MG63 (cell line): ENCODE measurements around the gene CHRM4. TPM values are rescaled to one million over a fixed set of nuclear protein-coding genes. Genes with fewer than 3 reads are reported as not detected.
A peak's percentile ranks its signal among the peaks of the same experiment; 100 is the strongest.
"Not testable (repeated sequence)": the region's sequence is repeated elsewhere in the genome, so short reads cannot be mapped to it uniquely, and the experiment has no call there.

Experiments
- DNase-seq: peaks from one replicate; pipeline ENCODE4 v3.0.0-alpha.2; 2020
- H3K27me3 ChIP-seq: fragments of 250-450 bp; sonication (Bioruptor Pico); 2 replicates; pipeline ENCODE4 v1.5.1; 2020; ENCODE audit warnings: mild to moderate bottlenecking, moderate library complexity
- H3K36me3 ChIP-seq: fragments of 250-450 bp; sonication (Bioruptor Pico); 2 replicates; pipeline ENCODE4 v1.5.1; 2020; ENCODE audit warnings: mild to moderate bottlenecking, moderate library complexity
- H3K4me3 ChIP-seq: fragments of 250-450 bp; sonication (Bioruptor Pico); 2 replicates; pipeline ENCODE4 v1.5.1; 2020; ENCODE audit warnings: mild to moderate bottlenecking, moderate library complexity
- H3K9me3 ChIP-seq: fragments of 250-450 bp; sonication (Bioruptor Pico); 2 replicates; pipeline ENCODE4 v1.5.1; 2020; ENCODE audit warnings: mild to moderate bottlenecking, moderate library complexity
- total RNA-seq: library from RNA; depleted of rRNA; stranded (reverse); fragments of >200 nt; shearing (Covaris generic); gene quantifications from 2 replicates; pipeline ENCODE4 v1.2.3, GENCODE V29; 2014; ENCODE audit warnings: low replicate concordance

CHRM4 gene
- total RNA-seq, 1 experiment from 2014 or later = not detected

GRCh38 chr11:46387919-46388618 is 3.5 kb downstream of the CHRM4 start:
- H3K36me3 ChIP-seq = no peaks in the 10 kb centered on the region
- no peak overlapping the region for H3K4me3 ChIP-seq
- no peak for DNase-seq
- no peaks in the 10 kb centered on the region for H3K9me3 ChIP-seq
- peaks cover 27% of the 10 kb centered on the region for H3K27me3 ChIP-seq

DNA sequence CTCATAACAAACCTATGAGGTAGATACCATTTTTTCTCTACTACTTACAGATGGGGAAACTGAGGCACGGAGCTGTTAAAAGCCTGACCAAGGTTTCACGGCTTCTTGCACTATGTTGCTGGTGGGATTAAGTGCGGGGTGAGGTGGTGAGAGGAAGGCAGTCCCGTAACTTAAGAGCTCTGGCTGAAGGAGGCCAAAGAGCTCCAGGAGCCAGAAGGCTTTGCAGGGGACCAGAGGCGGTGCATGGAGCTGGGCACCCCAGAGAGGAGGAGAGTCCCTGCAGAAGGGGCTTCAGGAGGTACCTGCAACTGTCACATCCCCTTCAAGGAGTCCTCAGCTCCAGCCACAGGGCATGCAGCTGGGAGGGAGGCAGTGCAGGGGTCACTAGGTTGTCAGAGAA is 4.1 kb downstream of the CHRM4 start:
- no peak for DNase-seq
- peaks cover 27% of the 10 kb centered on the region for H3K27me3 ChIP-seq
- no peaks in the 10 kb centered on the region for H3K9me3 ChIP-seq
- H3K4me3 ChIP-seq = no peak overlapping the region
- H3K36me3 ChIP-seq = no peaks in the 10 kb centered on the region

- peak; percentile 32 for DNase-seq
- Histone ChIP-seq H3K36me3 (no peaks in the 10 kb centered on the region), H3K27me3 (peaks cover 27% of the 10 kb centered on the region), H3K9me3 (no peaks in the 10 kb centered on the region), H3K4me3 (no peak overlapping the region)
These were observed 4.9 kb downstream of the CHRM4 start for GRCh38 chr11:46386674-46387073.

- Histone ChIP-seq H3K4me3 (no peak overlapping the region), H3K9me3 (no peaks in the 10 kb centered on the region), H3K27me3 (peaks cover 24% of the 10 kb centered on the region), H3K36me3 (no peaks in the 10 kb centered on the region)
- DNase-seq = no peak
These were observed 5.5 kb downstream of the CHRM4 start for GRCh38 chr11:46386005-46386578.

GRCh38 chr11:46385169-46386004 is 6.2 kb downstream of the CHRM4 start:
- Histone ChIP-seq H3K36me3 (no peaks in the 10 kb centered on the region), H3K27me3 (peaks cover 19% of the 10 kb centered on the region), H3K4me3 (no peak overlapping the region), H3K9me3 (no peaks in the 10 kb centered on the region)
- DNase-seq = no peak

GRCh38 chr11:46383974-46384701 is 7.4 kb downstream of the CHRM4 start:
- Histone ChIP-seq H3K27me3 (peaks cover 6% of the 10 kb centered on the region), H3K4me3 (no peak overlapping the region), H3K36me3 (no peaks in the 10 kb centered on the region), H3K9me3 (no peaks in the 10 kb centered on the region)
- DNase-seq = no peak

GRCh38 chr11:46383404-46383758 is 8.2 kb downstream of the CHRM4 start:
- no peaks in the 10 kb centered on the region; the same call in 1 of the 2 replicates for H3K27me3 ChIP-seq
- H3K36me3 ChIP-seq = no peaks in the 10 kb centered on the region
- H3K4me3 ChIP-seq = no peak overlapping the region
- no peaks in the 10 kb centered on the region for H3K9me3 ChIP-seq
- no peak for DNase-seq

- DNase-seq = peak; percentile 32
- Histone ChIP-seq H3K27me3 (no peaks in the 10 kb centered on the region), H3K36me3 (no peaks in the 10 kb centered on the region), H3K9me3 (no peaks in the 10 kb centered on the region), H3K4me3 (no peak overlapping the region)
These were observed 8.8 kb downstream of the CHRM4 start for GRCh38 chr11:46382646-46383403.

DNA sequence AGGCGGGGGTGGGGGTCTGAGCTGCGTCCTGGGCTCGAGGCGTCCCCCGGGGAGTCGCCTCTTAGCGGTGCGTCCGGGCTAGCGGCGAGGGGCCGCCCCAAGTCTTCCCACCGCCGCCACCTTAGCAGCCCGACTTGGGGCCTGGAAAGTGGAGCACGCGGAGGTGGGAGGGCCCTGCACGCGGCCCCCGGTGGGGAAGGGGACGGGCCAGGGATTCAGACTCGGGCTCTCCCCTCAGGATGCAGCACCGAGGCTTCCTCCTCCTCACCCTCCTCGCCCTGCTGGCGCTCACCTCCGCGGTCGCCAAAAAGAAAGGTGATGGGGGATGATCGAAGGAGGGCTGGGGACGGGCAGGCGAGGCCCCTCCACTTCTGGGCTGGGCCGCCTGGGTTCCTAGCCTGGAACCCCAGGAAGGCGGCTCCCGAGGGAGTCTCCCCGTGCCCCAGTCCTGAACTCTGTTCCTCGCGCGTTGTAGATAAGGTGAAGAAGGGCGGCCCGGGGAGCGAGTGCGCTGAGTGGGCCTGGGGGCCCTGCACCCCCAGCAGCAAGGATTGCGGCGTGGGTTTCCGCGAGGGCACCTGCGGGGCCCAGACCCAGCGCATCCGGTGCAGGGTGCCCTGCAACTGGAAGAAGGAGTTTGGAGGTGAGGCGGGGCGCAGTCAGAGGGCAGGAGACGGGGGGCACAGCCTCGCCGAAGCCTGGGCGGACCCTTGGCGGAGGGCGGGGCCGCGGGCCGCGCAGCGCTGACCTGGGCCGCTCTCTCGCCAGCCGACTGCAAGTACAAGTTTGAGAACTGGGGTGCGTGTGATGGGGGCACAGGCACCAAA is 9.5 kb downstream of the CHRM4 start:
- no peaks in the 10 kb centered on the region for H3K9me3 ChIP-seq
- H3K36me3 ChIP-seq = no peaks in the 10 kb centered on the region
- H3K4me3 ChIP-seq = no peak overlapping the region
- DNase-seq = no peak
- H3K27me3 ChIP-seq = no peaks in the 10 kb centered on the region

DNA sequence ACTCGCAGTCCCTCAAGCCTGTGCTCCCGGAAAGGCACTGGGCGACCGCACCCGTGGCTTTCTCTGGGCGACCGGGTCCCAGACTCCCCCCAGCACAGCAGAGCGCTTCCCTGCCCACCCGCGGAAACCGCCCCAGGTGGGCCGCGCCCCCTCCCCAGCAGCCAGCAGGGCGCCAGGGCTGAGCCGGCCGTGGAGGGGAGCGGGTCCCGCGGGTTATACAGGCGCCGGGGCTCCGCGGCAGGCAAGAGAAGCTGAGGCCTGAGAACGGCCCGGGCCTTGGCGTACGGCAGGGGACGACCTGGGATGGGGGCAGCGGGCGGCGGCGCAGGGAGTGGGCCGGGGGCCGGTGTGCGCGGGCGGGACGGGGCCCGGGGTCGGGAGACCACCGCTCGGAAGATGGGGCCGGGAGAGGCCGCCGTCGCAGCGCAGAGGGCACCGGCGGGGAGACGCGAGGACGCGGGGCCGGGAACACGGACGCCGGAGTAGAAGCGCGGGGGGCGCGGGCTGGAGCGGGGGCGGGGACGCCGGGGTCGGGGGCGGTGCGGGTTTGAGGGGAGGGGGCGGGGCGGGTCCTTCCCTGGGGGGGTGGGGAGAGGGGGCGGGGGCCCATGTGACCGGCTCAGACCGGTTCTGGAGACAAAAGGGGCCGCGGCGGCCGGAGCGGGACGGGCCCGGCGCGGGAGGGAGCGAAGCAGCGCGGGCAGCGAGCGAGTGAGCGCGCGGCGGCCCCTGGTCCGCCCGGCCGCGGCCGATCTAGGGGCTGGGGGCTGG is 10.3 kb downstream of the CHRM4 start, which contains the start of gene MDK:
TSS of gene MDK (plus strand) at position 622 of the 771 bp plus-strand sequence. CDS start 389 bp downstream, outside the sequence.
- H3K9me3 ChIP-seq = no peaks in the 10 kb centered on the region
- H3K27me3 ChIP-seq = no peaks in the 10 kb centered on the region
- H3K36me3 ChIP-seq = no peaks in the 10 kb centered on the region; the same call in 1 of the 2 replicates
- peak within 1 kb of the TSS; percentile 41 for H3K4me3 ChIP-seq
- no peak for DNase-seq

- DNase-seq = peak; percentile 65
- Histone ChIP-seq H3K4me3 (peak overlapping the region; percentile 41), H3K9me3 (no peaks in the 10 kb centered on the region), H3K36me3 (no peaks in the 10 kb centered on the region; the same call in 1 of the 2 replicates), H3K27me3 (no peaks in the 10 kb centered on the region)
These were observed 11.1 kb downstream of the CHRM4 start for GRCh38 chr11:46380340-46381047.

GRCh38 chr11:46379482-46380293 is 11.9 kb downstream of the CHRM4 start:
- H3K36me3 ChIP-seq, H3K9me3 ChIP-seq, DNase-seq, H3K27me3 ChIP-seq, H3K4me3 ChIP-seq: not testable (repeated sequence)

GRCh38 chr11:46378811-46379481 is 12.6 kb downstream of the CHRM4 start:
- H3K4me3 ChIP-seq = no peak overlapping the region
- no peaks in the 10 kb centered on the region for H3K27me3 ChIP-seq
- no peaks in the 10 kb centered on the region for H3K9me3 ChIP-seq
- no peaks in the 10 kb centered on the region; the same call in 1 of the 2 replicates for H3K36me3 ChIP-seq
- DNase-seq = no peak
